H54 (cell line): ENCODE results near the gene CHRNB4.
A peak's percentile ranks its signal among the peaks of the same experiment; 100 is the strongest.

Source experiments
- DNase-seq: peaks from one replicate; pipeline ENCODE4 v3.0.0; 2011; ENCODE audit warnings: low spot score, mixed read lengths; ENCODE audit not compliant: insufficient read length
- FAIRE-seq: peaks from 3 replicates; lab custom pipeline; 2011; peaks lifted over from hg19 to GRCh38; lab: Jason Lieb, UNC
- POLR2A ChIP-seq: IDR thresholded peaks from 2 replicates; pipeline ENCODE4 v1.6.1; 2011; ENCODE audit warnings: low read depth, mild to moderate bottlenecking, low read length

CHRNB4 gene

DNA sequence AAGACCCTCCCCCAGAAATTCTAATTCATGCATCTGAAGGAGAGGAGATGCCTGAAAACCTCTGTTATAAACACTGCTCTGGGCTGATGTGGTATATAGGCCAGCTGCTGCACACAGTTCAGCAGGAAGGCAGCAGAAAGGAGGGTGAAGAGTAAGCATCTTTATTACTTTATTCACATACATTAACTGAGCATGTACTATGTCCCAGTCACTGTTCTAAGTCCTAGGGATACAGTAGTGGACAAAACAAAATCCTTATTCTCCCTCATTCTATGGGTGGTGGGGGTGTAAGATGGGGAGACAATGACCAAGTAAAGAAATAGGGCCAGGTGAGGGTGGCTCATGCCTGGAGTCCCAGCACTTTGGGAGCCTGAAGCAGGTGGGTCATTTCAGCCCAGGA is 17.8 kb upstream of the CHRNB4 start:
- TF ChIP-seq POLR2A = no peak
- DNase-seq = no peak
- FAIRE-seq = no peak

DNA sequence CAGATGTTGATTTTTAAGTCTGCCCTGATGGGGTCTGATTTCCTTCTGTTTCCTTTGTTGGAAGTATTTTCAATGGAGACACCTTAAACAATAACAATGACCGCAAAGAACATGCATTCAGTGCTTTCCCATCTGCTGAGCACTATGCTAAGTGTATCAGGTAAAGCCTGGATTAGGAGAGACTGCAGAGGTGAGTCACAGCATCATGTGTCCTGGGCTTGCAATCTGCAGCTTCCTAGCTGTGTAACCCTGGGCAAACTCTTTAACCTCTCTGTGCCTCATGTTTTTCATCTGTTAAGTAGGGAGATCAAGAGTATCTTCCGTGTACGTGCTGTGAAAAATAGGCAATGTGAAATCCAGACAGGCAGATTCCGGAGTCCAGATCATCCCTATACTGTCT is 13.3 kb upstream of the CHRNB4 start:
- TF ChIP-seq POLR2A = no peak
- FAIRE-seq (no peak), DNase-seq (no peak)

DNA sequence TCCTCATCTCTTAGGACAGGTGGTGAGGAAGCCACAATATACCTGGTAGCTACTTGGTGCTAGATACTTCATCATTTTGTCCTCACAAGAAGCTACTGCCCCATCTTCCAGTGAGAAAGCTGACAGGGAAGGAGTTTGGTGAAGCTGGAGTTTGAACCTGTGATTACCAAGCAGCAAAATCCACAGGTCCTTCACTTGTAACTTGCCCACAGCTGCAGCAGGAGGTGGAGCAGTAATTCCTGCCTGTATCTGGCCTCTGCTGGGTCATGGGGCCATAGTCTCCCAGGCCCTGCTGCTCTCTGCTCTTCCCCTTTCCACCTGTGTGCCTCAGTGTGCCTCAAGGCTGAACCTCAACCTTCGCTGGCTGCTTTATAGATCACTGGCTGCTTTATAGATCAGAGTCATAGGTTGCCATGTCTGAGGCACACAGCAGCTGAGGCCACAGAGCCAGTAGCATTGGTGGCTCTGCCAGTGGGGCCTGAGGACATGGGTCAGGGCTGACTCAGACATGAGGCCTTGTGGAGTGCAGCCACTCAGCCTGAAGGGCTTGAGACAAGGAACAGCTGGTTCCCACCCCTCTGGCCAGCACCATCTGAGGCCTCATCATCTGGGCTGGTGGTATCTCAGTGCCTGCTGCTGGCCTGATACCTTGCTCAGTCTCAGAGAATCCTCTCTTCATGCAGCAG is 11.1 kb upstream of the CHRNB4 start:
- no peak for TF ChIP-seq POLR2A
- no peak for FAIRE-seq
- DNase-seq = no peak

DNA sequence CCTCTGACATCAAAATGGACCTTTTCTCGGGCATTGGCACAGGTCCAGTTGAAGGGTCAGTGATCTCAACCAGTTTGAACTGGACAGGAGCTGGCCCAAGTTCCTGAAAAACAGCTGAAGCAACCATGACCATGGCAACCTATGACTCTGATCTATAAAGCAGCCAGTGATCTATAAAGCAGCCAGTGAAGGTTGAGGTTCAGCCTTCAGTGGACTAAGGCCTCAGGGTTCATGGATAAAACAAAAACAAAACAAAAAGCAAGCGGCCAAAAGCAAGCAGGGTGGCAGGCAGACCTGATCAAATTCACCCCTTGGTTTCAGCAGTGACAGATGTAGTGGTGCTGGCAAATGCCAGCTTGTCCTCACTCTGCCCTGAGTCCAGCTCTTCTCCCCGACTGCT is 10.0 kb upstream of the CHRNB4 start:
- no peak for DNase-seq
- no peak for TF ChIP-seq POLR2A
- no peak for FAIRE-seq

DNA sequence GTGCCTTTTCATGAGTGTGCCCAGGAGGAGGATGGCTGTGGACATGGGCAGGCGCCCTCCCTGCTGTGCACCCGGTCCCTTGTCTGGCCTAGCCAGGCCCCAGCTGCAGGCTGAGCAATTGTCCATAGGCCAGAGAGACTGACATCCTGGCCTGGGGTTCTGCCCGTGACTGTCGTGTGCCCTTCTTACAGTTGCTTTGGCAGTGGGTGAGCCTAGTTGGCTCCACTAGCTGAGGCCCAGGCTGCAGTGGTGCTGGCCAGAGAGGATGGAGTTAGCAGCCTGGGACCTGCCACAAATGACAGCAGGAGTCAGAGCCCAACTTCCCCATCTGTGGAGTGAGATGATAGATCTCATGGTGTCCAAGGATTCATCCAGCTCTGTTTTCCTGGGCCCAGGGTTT is 9.0 kb upstream of the CHRNB4 start:
- no peak for DNase-seq
- TF ChIP-seq POLR2A = no peak
- FAIRE-seq = no peak

DNA sequence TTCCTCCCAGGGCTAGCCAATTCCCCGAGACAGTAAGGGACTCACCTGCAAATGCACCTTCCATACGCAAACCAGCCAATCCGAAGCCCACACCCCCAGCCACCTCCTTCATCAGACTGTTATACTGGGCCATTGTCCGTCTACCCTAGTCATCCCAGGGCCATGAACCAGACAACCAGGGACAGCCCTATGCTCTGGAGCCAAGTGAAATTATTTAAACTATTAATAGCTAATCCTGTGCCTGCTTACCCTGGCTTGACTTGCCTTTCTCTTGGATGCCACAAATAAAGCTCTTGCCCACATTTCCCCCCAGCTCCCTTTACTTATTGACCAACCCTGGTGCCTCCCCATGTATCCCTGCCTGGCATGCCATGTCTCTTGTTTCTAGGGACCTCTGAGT is 4.0 kb upstream of the CHRNB4 start:
- TF ChIP-seq POLR2A = no peak
- no peak for DNase-seq
- no peak for FAIRE-seq

DNA sequence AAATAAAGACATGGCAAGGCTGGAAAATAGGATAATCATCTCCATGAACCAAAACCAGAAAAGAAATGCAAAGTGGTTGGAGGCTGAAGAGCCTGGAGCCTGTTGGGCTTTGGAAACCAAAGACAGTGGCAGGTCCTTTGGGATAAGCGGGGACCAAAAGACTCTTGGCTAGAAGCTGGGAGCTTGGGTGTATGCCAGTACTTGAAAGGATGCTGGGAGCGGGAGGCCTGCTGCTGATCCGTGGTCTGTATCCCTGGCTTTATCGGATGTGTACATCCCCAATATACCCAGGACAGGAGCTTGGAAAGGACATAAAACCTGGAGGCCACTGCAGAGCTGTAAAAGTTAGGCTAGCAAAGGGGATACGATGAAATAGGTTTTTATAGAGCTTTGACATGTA is 1.3 kb upstream of the CHRNB4 start:
- DNase-seq (no peak), FAIRE-seq (no peak)
- TF ChIP-seq POLR2A = no peak

DNA sequence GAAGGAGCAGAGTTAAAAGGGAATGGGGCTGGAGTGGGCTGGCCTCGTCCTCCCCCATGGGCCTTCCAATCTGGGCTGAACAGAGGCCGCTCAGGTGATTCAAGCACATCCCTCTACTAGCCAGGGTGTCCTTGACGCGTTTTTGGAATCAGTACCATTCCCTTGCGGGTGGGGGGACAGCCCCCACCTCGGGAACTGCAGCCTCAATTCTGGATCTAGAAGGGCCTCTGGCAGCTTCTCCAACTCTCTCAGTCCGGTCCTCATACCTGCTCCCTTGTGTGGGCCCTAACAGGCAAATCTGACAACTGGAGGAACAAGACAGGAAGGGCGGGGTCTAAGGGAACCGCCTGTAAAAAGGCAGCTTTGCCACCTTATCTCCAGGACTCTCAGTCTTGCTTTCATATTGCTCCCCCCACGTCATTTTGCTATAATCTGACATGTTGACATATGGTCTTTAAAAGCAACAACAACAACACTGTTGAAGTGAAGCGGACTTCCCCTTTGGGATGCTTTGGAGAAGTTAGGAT is 802 bp upstream of the CHRNB4 start:
- FAIRE-seq = no peak
- no peak for DNase-seq
- no peak for TF ChIP-seq POLR2A

DNA sequence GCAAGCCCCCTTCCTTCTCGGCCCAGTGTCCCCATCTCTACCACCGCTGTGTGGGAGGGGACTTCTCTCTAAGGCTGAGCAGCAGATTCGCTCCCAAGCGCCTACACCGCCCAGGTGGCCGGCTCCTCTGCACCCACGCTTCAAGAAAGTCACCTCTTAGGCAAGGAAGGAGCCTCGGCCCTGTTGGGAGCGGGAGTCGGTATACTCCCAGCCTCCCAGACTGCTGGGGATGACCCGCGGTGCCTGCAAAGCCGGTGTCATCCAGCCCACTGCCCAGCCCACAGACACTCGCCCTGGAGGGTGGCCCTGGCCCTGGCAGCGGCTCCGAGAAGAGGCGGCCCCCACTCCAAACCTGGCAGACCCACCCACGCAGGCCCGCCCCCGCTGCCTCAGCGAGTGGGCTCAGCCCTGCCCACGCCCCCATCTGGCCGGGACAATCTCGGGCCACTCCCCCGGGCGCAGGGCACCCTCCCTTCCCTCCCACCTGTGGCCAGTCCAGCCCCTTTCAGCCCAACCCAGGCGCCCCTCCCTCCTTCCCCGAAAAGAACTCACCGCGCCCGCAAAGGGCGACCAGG is 396 bp downstream of the CHRNB4 start:
- no peak for TF ChIP-seq POLR2A
- DNase-seq = no peak
- FAIRE-seq = no peak

DNA sequence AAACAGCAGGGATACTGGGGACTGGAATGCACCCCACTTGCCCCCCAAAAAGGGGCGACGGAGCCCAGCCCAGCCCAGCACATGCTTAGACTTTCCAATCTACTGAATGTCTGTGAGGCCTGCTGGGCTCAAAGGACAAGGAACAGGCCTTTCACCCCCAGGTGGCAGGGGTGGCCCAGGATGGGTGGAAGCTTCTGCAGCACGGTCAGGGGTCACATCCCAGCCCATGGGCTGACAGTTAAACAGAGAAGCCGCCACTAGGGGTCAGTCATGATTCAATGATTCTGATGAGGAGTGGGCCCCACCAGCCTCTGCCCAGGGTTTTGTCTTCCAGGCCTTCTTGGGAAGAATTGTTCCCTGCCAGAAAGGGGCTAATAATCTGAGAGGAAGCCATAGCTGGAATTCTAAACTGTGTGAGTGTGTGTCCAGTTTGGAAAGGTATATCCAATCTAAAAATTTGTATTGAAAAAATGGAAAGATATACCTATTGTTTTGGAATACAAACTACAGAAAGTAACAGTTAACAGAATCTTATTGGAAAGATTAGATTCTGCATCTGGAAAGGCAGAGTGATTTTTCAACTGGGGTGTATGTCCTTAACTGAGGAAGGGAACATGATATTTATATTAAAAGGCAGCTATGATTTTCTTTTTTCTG is 2.2 kb downstream of the CHRNB4 start:
- peak; percentile 33 for DNase-seq
- no peak for FAIRE-seq
- no peak for TF ChIP-seq POLR2A

DNA sequence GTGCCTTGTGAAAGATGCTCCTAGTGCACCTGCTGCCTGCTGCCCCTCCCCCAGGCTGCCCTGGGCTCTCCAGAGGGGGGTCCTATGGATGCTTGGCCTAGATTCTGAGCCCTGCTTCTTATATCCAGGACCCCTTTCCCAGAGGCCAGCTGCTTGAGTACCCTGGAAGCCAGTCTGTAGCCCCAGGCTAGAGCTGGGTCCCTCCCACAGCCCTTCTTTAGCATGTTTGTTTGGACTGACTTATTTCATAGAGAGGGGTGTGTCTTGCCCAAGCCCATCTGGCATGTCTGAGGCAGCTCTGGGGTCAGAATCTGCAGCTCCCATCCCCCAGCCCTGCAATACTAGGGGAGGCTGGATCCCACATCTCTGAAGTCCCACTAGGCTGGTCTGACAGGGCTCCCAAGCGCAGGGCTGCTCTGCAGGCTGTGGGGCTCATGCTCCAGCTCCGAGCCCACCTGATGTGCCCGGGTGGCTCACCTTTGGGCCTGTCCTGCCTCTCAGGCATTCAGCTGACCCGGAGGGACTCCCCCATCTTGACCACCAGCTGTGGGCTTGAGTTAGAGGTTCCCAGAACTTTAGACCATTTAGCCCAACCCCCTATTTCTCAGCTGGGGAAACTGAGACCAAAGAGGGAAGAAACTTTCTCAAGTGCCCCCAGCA is 3.1 kb downstream of the CHRNB4 start:
- FAIRE-seq = no peak
- TF ChIP-seq POLR2A = no peak
- no peak for DNase-seq

DNA sequence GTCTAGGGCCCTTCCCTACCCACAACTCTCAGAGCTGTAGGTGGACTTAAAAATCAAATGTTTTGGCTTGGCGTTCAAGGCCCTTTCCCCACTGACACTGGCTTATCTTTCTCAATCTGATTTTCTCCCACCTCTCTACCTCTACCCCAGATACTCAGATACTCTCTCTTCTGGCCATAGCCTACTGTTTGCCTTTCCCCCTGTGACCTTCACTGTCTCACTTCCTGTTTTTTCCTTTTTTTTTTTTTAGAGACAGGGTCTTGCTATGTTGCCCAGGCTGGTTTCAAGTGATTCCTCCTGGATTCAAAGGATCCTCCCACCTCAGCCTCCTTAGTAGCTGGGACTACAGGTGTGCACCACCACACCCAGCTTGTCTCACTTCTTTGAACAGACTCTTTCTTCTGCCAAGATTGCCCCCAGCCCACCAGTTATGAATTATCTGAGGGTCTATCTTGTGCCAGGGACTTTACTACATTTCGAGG is 4.6 kb downstream of the CHRNB4 start:
- no peak for TF ChIP-seq POLR2A
- DNase-seq (no peak), FAIRE-seq (no peak)

DNA sequence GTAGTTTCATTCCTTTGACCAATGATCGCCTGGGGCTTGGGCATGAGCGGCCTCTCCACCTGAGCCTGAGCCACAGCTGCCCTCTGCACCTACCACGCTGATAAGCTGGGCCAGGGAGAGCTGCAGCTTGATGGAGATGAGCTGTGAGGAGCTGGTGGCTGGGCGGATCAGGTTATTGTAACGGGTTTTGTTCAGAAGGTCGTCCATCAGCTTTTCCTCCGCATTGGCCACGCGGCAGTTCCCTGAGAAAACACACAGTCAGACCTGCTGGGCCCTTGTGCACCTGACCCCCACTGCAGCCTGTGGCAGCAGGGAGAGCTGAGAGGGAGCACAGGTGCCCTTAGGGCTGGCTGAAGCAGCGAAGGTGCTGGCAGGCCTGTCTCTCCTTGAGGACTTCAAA is 5.7 kb downstream of the CHRNB4 start:
- TF ChIP-seq POLR2A = no peak
- FAIRE-seq (no peak), DNase-seq (no peak)
